SKM-1 (cell line): ENCODE measurements around the gene CTNNA3.

Experiments used
- DNase-seq: peaks from one replicate; lab custom pipeline; 2025; ENCODE audit not compliant: unreplicated experiment; lab: John Stamatoyannopoulos, UW

Gene CTNNA3

GRCh38 chr10:66025186-66025585 lies 1670.8 kb downstream of the CTNNA3 start:
- no peak for DNase-seq

- DNase-seq = no peak
These were observed 1674.6 kb downstream of the CTNNA3 start for GRCh38 chr10:66021423-66021822.

DNA sequence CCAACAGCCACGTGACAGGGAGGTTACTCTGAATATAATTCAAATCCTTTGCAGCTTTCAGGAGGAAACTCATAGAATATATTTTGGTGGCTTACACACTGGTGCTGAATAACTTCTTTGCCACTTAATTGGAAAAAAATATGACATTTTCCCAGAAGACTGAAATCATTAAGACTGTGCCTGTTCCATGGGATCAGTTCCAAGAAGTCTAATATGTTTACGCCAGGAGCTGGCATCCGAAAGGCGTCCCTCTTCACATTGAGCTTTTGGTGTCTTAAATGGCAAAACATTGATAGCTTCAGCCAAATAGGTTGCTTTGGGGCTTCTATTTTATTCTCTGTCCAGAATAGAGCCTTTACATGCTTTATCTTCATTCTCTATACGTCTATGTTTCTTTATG lies 1687.8 kb downstream of the CTNNA3 start:
- no peak for DNase-seq

DNA sequence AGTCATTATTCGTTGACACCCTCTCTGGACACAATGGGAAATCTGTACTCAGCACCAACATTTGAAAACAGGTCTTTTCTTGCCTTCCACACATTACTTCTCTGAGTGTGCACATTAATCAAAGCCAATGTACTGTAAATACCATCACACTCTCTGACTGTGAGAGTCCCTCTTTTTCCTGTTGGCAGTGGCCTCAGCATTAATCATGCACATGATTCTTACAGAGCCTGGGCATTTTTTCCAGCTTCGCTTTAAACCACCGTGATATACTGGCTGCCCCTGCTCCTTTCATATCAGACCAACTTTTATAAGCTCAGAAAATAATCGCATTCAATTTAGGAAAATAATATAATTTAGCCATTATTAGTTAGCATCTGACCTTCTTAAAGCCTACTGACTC lies 1689.6 kb downstream of the CTNNA3 start:
- DNase-seq = no peak

DNA sequence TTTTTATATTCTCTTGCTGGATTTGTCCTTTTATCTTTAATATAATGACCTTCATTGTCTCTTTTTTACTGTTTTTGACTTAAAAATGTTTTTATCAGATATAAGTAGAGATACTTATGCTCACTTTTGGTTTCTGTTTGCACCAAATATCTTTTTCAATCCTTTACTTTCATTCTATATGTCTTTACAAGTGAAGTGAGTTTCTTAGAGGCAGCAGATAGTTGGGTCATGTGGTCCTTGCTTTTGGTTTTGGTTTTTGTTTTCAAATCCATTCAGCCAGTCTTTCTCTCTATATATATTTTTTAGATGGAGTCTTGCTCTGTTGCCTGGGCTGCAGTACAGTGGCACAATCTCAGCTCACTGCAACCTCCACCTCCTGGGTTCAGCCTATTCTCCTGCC lies 1702.5 kb downstream of the CTNNA3 start:
- no peak for DNase-seq

GRCh38 chr10:65968871-65969270 lies 1727.1 kb downstream of the CTNNA3 start:
- DNase-seq = no peak

GRCh38 chr10:65968437-65968836 lies 1727.6 kb downstream of the CTNNA3 start:
- DNase-seq = no peak

DNA sequence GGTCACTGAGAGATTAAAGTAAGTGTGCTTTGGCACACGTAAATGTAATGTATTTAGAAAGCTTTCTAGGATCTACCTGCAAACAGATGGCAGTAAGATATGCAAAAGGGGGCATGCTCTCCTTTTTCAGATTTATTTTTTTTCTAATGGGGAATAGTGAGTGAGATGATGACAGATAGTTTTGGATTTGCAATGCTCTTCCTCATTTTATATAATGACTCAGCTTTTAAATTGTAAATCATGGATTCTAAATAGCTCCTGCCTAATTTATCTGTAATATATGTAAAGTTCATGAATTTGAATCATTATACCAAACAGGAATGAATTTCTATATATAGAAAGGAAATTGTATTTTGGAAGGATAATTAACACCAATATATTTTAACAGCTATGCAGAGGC lies 1731.8 kb downstream of the CTNNA3 start:
- DNase-seq = no peak

DNA sequence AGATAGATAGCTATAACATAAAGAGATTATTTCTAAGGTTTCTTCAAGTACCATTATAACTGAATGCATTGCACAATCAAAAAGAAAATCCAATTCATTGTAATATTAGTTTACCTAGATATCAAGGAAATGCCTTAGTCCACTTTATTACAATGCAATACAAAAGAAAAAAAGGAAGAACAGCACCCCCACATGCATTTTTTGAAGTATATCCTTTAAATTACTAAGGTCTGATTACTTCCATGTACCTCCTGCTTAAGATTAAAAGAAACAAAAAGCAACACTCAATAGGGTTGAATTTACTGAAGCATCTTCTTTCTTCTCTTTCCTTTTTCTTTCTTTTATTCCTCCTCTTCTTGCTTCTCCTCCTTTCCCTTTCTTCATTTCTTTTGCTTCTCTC lies 1743.9 kb downstream of the CTNNA3 start:
- DNase-seq = no peak

DNA sequence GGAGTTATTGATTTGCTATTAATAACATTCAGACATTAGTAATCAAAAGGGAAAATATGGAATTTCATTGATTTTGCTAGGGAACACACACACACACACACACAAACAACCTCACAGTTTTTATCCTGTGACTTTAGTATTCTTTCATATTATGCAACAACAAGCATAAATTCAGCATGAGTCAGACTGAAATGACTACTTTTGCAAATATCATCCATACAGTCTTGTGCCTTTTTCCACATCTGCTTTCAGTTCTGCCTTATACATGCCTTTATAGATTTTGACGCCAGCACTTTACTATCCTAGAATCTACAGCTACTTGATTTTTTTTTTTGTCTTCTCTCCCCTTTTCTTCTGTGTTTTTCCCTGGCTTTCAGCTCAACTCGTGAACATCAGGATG lies 1745.9 kb downstream of the CTNNA3 start:
- DNase-seq = no peak

DNA sequence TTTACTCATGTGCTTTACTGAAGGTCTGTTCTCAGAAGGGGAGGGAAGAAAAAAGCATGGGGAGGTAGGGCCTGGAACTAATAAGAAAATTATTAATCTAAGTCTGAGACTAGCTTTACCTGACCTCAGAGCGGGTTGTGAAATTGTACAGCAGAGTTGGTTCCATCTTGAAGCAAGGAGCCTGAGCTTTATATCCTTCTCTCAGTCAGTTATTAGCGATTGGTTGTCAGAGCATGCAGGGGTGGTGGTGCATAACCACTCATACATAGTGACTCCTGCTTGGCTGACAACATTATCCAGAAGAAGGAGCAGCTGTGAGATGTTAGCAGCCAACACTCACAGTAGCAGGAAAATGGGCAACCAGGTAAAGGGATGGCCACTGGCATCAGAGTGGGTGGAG lies 1746.5 kb downstream of the CTNNA3 start:
- no peak for DNase-seq

GRCh38 chr10:65945061-65945460 lies 1750.9 kb downstream of the CTNNA3 start:
- no peak for DNase-seq

GRCh38 chr10:65943451-65943850 lies 1752.5 kb downstream of the CTNNA3 start:
- no peak for DNase-seq

- no peak for DNase-seq
These were observed 1755.0 kb downstream of the CTNNA3 start for GRCh38 chr10:65940816-65941662.

DNA sequence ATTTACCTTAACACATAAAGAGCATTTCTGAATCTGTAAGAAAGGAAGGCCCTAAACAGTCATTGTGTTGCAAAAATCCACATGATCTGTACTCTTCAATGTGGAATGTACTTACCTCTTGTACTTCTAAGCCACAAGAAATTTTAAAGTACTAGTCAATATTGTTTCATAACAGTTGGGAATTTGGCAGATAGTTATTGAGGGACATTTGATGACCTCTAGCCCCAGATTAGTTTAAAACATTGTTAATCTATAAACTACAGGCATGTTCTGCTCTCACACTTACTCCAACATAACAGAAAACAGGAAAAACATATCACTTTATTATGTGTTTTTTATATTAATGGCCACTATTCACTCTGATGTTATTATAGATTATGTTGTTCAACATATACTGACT lies 1755.9 kb downstream of the CTNNA3 start:
- DNase-seq = no peak

DNA sequence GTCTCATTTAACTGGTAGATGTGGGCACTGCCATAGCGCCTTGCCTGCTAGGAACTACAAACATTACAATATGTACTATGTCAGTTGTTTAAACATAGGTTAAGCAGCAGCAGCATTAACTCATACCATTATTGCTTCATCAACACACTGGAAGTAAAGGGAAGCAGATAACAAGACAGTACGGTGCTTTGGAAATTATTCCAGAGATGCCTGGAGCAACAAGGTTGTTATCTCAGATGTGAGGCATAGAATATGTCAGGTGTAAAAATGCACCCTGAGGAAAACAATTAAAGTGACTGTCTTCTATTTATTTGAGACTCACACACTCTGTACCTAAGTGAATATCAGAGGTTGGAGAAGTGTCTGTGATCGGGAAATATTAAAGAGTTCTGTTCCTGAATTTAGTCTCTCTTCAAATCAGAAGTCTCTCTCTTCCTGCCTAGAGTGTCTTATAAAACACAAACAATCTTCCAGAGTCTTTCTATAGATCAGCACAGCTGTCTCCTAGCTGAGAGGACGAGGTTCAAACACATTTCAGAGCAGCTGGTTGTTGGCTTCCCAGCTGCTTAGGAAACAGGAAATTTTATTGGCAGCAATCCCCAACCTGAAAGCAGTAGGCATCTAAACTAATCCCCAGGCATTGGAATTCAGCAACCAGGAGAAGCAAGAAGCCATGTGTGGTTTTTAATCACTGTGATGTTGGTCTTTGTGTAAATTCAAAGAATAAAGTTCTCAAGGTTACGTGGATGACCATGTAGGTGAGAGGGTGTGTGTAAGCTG lies 1764.5 kb downstream of the CTNNA3 start:
- DNase-seq = no peak

- DNase-seq = peak; percentile 16
These were observed 1784.7 kb downstream of the CTNNA3 start for GRCh38 chr10:65911151-65911835.

DNA sequence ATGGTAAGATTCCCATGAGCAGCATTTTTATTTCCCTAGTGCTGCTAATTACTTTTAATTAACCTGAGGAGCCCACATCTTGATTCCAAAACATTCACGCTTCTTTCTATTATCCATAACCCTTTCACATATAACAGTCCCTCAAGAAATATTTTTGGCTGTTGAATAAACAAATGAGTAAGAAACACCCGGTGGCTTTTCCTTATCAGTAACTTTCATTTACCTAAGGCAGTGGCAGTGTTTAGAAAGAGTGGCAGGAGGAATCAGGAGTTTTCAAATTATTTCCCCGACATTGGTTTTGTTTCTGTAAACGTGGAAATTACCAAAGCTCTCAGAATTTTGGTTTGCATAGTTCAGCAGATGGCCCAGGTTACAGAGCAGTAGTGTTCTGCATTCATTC lies 1785.8 kb downstream of the CTNNA3 start:
- no peak for DNase-seq

- DNase-seq = no peak
These were observed 1788.7 kb downstream of the CTNNA3 start for GRCh38 chr10:65907199-65907712.

GRCh38 chr10:65903620-65904019 lies 1792.4 kb downstream of the CTNNA3 start:
- no peak for DNase-seq

GRCh38 chr10:65900271-65900670 lies 1795.7 kb downstream of the CTNNA3 start:
- no peak for DNase-seq

GRCh38 chr10:65898055-65898454 lies 1797.9 kb downstream of the CTNNA3 start:
- DNase-seq = no peak
